Nephron (organoid): ENCODE measurements around the gene CFD.

Experiments used
- H3K27ac Mint-ChIP-seq, 3 experiments: 2 replicates each; pipeline ENCODE4 v1.8.0; 2020; ENCODE audit warnings: mixed read lengths in 3 of 3, mild to moderate bottlenecking in 2 of 3, moderate library complexity in 1 of 3
- H3K27me3 Mint-ChIP-seq: 2 replicates; pipeline ENCODE4 v1.8.0; 2021; ENCODE audit warnings: low read depth, mild to moderate bottlenecking, moderate library complexity, mixed read lengths
- H3K36me3 Mint-ChIP-seq: 2 replicates; pipeline ENCODE4 v1.8.0; 2020; ENCODE audit warnings: low read depth, mixed read lengths
- H3K4me1 Mint-ChIP-seq: 2 replicates; pipeline ENCODE4 v1.8.0; 2020; ENCODE audit warnings: mixed read lengths
- H3K4me3 Mint-ChIP-seq, 3 experiments: 2 replicates each; pipeline ENCODE4 v1.8.0; 2020; ENCODE audit warnings: mild to moderate bottlenecking in 3 of 3, mixed read lengths in 3 of 3, moderate library complexity in 2 of 3
- H3K9me3 Mint-ChIP-seq: 2 replicates; pipeline ENCODE4 v1.8.0; 2020; ENCODE audit warnings: mixed read lengths
- CTCF ChIP-seq, 3 experiments: fragments of 200-600 bp; sonication (generic); IDR thresholded peaks; one replicate each; pipeline ENCODE4 v1.5.0; 2021; ENCODE audit warnings: antibody characterized with exemption in 3 of 3; ENCODE audit not compliant: unreplicated experiment in 3 of 3

Gene CFD

GRCh38 chr19:879711-880438, 20.4 kb downstream of the CFD start:
- Mint-ChIP-seq H3K4me1 (no peaks in the 10 kb centered on the region), H3K9me3 (no peaks in the 10 kb centered on the region), H3K27ac (no peak overlapping the region), H3K4me3 (no peak overlapping the region), H3K27me3 (no peaks in the 10 kb centered on the region), H3K36me3 (peaks cover 34% of the 10 kb centered on the region)
- TF ChIP-seq CTCF (IDR thresholded peaks at IDR 0.05; ENCODE audit: unreplicated experiment in 3 of 3): no peak

- Mint-ChIP-seq H3K4me3 (no peak overlapping the region), H3K27me3 (no peaks in the 10 kb centered on the region), H3K27ac (no peak overlapping the region), H3K9me3 (no peaks in the 10 kb centered on the region), H3K4me1 (no peaks in the 10 kb centered on the region), H3K36me3 (peaks cover 30% of the 10 kb centered on the region)
- no peak for TF ChIP-seq CTCF (IDR thresholded peaks at IDR 0.05; ENCODE audit: unreplicated experiment in 3 of 3)
Measured at GRCh38 chr19:881385-882071, 22.1 kb downstream of the CFD start.

- Mint-ChIP-seq H3K9me3 (no peaks in the 10 kb centered on the region), H3K27ac (no peak overlapping the region), H3K36me3 (peaks cover 39% of the 10 kb centered on the region), H3K4me1 (no peaks in the 10 kb centered on the region), H3K4me3 (no peak overlapping the region), H3K27me3 (no peaks in the 10 kb centered on the region)
- TF ChIP-seq CTCF (IDR thresholded peaks at IDR 0.05; ENCODE audit: unreplicated experiment in 3 of 3): no peak
Measured at GRCh38 chr19:882871-883497, 23.5 kb downstream of the CFD start.

- Mint-ChIP-seq H3K36me3 (peaks cover 39% of the 10 kb centered on the region), H3K27me3 (no peaks in the 10 kb centered on the region), H3K4me1 (no peaks in the 10 kb centered on the region), H3K4me3 (no peak overlapping the region), H3K27ac (no peak overlapping the region), H3K9me3 (no peaks in the 10 kb centered on the region)
- no peak for TF ChIP-seq CTCF (IDR thresholded peaks at IDR 0.05; ENCODE audit: unreplicated experiment in 3 of 3)
Measured at GRCh38 chr19:883661-884211, 24.3 kb downstream of the CFD start.

- no peaks in the 10 kb centered on the region for H3K4me1 Mint-ChIP-seq
- H3K9me3 Mint-ChIP-seq: no peaks in the 10 kb centered on the region
- H3K27ac Mint-ChIP-seq: no peak overlapping the region
- H3K4me3 Mint-ChIP-seq: no peak overlapping the region
- no peak for TF ChIP-seq CTCF (IDR thresholded peaks at IDR 0.05; ENCODE audit: unreplicated experiment in 3 of 3)
- H3K27me3 Mint-ChIP-seq: no peaks in the 10 kb centered on the region
- H3K36me3 Mint-ChIP-seq: peaks cover 39% of the 10 kb centered on the region
Measured at GRCh38 chr19:884420-885211, 25.2 kb downstream of the CFD start.
